Measurements from ENCODE around the gene INTS11.

Gene INTS11

DNA sequence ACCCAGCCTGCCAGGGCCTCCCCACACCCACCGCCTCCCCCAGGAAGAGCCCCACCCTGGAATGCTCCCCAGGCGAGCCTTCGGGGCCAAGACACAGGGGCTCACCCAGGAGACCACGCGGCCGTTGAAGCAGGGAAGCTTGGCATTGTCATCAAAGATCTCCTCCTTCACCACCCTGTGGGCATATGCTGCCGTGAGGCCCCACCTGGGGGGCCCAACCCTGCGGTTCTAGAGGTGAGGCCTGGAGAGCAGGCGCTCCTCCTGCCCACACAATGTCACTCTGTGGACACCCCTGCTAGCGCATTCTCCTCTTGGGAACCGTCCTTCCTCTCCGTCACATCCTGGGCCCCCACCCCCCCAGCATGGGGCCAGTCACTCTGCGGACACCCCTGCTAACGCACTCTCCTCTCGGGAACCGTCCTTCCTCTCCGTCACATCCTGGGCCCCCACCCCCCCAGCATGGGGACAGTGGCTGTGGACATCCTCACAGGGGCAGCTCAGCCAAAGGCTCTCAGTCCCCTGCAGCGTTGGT lies 18.2 kb upstream of the INTS11 start:
- no peak for FAIRE-seq

DNA sequence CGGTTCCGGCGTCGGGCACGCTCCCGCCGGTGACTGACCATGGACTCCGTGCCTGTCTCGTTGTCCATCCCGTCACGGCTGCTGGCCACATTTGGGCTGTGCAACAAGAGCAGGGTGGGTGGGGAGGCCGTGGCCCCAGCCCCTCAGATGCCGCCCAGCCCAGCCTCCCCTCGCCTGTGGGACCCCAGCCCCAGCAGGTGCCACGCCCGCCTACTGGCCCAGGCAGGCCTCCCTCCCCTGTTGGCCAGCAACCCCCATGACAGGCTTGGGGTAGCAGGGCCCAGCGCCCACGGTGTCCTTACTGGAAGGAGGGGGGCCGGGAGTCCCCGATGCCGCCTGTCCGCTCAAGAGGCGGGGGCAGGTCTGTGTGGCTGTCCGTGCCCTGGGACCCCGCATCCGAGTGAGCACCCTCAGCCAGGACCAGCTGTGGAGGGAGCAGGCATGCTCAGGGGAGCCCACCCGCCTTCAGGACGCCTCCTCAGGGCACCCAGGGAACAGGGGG lies 17.7 kb upstream of the INTS11 start:
- no peak for FAIRE-seq

DNA sequence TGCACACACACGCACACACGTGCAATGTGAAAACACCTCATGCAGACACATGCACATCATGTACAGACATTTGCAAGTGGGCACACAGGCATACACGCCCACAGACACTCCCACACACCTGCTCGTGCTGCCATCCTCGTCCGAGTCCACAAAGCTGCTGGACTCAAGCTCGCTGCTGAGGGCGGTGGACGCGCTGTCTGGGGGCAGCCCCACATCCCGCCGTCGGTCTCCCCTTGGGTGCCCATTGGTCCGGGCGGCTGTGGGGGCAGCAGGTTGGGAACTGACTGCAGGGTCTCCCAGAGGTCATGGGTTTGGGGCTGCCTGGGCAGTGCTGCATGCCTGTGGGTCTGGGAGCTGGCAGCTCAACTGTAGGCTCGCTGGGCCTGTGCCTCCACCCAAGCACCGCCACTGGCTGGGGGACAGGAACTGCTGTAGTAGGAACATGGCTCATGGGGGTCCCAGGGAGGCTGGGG lies 17.1 kb upstream of the INTS11 start:
- no peak for FAIRE-seq

DNA sequence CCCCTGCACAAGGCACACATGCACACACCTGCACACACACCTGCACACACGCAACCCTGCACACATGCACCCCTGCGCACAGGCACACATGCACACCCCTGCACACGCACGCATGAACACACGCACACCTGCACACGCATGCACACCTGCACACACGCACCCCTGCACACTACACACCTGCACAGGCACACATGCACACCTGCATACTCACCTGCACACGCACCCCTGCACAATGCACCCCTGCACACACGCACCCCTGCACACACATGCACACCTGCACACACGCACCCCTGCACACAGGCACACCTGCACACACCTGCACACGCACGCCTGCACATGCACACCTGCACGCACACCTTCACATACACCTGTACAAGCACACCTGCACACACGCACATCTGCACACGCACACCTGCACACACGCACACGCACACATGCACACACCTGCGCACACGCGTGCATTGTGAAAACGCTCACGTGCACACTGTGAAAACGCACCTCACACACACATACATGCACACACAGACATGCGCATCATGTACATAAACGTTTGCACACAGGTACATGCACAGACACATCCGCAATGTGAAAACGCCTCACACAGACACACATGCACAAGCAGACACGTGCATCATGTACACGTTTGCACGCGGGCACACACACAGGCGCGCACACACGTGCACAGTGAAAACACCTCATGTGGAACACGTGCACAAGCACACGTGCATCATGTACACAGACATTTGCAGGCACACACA lies 16.5 kb upstream of the INTS11 start:
- FAIRE-seq = no peak

DNA sequence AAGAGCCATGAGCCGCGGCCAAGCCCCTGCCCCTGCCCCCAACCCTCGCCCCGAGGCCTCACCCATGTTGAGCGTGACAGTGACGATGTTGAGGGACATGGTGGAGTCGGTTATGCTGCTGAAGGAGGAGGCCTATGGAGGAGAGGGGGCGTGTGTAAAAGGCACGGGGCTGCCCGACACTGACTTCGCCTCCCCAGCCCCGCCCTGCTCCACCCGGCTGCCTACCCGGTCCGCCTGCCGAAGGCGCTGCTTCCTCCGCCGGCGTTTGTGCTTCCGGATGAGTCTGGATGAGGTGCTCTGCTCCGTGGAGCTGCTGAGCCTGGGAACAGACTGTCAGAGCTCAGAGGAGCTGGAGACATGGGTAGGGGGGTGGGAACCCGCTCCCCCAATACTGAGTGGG lies 15.7 kb upstream of the INTS11 start:
- no peak for FAIRE-seq

DNA sequence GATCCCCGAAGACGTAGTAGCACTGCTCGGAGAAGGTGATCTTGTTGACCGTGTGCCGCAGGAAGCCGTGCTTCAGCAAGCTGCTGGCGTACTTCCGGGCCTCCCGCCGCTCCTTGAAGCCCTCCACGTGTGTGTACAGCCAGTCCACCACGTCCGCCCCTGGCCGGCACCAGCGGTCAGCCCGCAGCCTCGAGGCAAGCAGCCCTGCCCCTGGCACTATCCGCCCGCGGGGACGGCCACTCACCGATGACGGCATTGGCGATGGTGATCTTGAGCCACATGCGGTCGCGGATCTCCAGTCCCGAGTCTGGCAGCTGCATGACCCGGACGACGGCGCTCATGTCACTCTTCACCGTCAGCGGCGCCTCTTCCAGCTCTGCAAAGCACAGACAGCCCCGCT lies 13.8 kb upstream of the INTS11 start:
- FAIRE-seq = no peak

DNA sequence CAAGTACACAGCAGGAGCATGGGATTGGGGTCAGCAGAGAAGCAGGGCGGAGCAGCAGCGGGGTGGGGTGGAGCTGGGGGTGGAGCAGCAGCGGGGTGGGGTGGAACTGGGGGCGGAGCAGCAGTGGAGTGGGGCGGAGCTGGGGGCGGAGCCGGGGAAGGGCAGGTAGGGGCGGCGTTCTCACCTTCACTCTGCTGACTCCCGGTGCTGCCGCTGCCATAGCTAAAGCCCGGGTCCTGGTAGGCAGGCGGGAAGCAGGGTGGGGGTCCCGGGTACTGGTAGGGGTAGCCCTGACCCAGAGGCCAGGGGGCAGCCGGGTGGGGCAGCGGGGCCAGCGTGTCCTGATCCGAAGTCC lies 13.3 kb upstream of the INTS11 start:
- FAIRE-seq = no peak

DNA sequence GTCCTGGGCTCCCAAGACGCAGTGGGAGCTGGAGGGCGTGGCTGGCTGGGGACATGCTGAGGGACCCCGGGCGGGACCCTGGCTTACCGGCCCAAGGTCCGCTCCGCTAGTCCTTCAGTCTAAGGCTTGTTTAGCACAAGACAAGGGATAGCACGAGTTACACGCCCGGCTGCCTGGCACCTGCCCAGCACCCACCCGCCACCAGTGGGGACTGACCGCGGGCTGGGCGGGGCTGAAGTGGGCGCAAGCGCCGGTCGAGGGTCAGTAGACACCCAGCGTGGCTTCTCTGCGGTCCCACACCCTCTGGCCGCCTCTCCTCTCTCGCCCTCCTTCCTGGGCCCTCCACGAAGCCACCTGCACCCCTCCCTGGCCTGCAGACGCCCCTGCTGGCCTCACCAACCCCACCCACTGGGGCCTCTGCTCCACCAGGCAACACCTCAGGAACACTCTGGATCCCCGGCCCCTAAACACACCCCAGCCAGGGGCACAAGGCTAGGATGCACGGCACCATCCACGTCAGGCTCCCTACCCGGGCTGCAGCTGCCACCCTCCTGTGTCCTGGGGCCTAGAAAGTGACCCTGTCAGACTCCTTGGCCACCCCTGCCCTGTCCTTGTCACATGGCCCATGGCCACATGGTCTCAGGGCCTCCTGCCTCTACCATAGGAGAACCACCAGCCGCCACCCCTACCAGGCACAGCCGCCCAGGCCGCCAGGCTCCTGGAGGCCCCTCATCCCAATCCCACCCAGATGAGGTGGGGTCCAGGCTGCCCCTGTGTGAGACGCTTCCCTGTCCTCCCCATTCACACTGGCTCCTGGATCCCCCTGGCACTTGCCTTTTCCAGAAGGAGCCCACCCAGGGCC lies 12.7 kb upstream of the INTS11 start:
- FAIRE-seq = no peak

DNA sequence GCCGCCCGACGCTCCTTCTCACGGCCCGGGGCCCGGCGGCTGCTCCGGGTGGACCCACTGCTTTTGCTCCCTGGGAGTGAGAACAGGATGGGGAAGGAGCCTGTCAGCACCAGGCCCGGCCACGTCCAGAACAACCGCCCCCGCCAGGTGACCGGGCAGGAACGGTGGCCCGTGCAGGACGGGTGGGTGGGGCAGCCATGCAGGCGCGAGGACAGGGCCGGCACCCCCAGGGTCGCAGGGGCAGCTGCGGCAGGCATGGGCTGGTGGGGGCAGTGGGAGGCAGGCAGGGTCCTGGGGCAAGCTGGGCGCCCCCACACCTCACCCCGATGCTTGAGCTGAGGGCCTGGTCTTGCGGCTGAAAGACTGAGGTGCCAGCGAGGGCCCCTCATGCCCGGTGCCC lies 12.0 kb upstream of the INTS11 start:
- no peak for FAIRE-seq

DNA sequence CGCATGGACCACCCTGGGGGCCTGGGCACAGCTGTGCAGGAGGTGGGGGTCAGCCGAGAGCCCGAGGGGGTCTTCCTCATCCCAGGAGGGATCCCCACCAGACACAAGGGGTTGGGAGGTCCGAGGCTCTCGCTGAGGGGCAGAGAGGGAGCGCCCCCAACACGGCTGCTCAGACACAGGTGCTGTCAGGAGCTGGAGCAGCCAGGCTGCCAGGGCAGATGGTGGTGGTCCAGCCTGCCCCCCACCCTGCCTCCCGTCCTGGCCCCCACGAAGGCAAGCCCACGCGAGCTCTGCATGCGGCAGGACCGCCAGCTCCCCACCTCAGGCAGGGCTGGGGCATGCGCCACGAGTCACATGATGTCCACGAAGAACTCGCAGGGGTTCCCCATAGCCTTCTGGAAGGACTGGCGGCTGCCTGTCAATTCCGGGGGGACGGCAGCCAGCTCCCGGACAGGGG lies 11.4 kb upstream of the INTS11 start:
- FAIRE-seq = no peak

DNA sequence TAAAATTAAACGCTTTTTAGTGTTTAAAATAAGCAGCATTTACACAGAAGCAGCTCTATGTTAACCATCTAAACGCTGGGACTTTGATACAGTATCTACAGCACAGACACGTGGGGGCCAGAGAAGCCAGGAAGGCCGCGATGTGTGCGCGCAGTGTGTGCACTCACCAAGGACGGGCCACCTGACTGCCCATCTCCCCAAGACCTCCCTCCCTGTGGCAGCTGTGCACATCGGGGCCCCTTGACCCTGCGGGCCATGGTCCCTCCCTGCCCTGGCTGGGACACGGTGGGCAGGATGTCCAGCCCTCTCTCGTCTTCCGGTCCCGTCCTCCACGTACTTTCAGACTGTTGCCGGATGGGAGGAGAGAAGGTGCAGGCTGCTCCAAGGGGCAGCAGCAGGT lies 10.8 kb upstream of the INTS11 start:
- FAIRE-seq = no peak

DNA sequence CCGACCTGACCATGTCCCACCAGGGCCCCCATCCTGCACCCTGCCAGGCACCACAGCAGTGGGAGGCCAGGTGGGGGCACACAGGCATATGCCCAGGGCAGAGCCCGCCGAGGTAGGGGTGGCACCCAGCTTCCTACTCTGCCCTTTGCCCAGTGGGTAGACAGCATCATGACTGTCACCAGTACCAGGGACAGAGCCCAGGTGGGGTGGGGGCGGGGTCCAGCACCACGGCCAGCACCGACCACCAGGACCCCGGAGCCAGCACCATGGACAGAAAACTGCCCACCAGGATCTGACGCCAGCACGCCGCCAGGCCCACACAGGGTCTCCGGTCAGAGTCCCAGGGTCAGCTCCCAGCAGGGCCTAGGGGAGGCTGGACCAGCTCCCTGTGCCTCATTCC lies 10.4 kb upstream of the INTS11 start:
- no peak for FAIRE-seq

DNA sequence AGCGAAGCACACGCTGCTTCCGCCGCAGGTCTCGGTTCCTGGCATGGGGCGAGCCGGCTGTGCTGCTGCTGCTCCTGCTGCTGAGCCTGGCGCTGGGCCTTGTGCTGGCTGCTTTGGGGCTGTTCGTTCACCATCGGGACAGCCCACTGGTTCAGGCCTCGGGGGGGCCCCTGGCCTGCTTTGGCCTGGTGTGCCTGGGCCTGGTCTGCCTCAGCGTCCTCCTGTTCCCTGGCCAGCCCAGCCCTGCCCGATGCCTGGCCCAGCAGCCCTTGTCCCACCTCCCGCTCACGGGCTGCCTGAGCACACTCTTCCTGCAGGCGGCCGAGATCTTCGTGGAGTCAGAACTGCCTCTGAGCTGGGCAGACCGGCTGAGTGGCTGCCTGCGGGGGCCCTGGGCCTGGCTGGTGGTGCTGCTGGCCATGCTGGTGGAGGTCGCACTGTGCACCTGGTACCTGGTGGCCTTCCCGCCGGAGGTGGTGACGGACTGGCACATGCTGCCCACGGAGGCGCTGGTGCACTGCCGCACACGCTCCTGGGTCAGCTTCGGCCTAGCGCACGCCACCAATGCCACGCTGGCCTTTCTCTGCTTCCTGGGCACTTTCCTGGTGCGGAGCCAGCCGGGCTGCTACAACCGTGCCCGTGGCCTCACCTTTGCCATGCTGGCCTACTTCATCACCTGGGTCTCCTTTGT lies 9.2 kb upstream of the INTS11 start:
- FAIRE-seq = no peak

DNA sequence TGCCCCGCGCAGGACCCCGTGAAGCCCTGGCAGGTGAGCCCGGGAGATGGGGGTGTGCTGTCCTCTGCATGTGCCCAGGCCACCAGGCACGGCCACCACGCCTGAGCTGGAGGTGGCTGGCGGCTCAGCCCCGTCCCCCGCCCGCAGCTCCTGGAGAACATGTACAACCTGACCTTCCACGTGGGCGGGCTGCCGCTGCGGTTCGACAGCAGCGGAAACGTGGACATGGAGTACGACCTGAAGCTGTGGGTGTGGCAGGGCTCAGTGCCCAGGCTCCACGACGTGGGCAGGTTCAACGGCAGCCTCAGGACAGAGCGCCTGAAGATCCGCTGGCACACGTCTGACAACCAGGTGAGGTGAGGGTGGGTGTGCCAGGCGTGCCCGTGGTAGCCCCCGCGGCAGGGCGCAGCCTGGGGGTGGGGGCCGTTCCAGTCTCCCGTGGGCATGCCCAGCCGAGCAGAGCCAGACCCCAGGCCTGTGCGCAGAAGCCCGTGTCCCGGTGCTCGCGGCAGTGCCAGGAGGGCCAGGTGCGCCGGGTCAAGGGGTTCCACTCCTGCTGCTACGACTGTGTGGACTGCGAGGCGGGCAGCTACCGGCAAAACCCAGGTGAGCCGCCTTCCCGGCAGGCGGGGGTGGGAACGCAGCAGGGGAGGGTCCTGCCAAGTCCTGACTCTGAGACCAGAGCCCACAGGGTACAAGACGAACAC lies 8.5 kb upstream of the INTS11 start:
- FAIRE-seq = no peak

DNA sequence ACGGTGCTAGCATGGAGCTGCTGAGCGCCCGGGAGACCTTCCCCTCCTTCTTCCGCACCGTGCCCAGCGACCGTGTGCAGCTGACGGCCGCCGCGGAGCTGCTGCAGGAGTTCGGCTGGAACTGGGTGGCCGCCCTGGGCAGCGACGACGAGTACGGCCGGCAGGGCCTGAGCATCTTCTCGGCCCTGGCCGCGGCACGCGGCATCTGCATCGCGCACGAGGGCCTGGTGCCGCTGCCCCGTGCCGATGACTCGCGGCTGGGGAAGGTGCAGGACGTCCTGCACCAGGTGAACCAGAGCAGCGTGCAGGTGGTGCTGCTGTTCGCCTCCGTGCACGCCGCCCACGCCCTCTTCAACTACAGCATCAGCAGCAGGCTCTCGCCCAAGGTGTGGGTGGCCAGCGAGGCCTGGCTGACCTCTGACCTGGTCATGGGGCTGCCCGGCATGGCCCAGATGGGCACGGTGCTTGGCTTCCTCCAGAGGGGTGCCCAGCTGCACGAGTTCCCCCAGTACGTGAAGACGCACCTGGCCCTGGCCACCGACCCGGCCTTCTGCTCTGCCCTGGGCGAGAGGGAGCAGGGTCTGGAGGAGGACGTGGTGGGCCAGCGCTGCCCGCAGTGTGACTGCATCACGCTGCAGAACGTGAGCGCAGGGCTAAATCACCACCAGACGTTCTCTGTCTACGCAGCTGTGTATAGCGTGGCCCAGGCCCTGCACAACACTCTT lies 7.7 kb upstream of the INTS11 start:
- FAIRE-seq = no peak

DNA sequence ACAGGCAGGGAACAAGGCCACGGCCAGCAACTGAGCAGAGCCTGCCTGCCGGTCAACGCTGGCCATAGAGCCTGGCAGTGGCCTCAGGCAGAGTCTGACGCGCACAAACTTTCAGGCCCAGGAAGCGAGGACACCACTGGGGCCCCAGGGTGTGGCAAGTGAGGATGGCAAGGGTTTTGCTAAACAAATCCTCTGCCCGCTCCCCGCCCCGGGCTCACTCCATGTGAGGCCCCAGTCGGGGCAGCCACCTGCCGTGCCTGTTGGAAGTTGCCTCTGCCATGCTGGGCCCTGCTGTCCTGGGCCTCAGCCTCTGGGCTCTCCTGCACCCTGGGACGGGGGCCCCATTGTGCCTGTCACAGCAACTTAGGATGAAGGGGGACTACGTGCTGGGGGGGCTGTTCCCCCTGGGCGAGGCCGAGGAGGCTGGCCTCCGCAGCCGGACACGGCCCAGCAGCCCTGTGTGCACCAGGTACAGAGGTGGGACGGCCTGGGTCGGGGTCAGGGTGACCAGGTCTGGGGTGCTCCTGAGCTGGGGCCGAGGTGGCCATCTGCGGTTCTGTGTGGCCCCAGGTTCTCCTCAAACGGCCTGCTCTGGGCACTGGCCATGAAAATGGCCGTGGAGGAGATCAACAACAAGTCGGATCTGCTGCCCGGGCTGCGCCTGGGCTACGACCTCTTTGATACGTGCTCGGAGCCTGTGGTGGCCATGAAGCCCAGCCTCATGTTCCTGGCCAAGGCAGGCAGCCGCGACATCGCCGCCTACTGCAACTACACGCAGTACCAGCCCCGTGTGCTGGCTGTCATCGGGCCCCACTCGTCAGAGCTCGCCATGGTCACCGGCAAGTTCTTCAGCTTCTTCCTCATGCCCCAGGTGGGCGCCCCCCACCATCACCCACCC lies 6.9 kb upstream of the INTS11 start, which contains the start of gene TAS1R3:
Gene TAS1R3 (plus strand): TSS at position 213 of the 898 bp plus-strand sequence. CDS start 66 bp downstream, at position 279.
- FAIRE-seq = no peak

DNA sequence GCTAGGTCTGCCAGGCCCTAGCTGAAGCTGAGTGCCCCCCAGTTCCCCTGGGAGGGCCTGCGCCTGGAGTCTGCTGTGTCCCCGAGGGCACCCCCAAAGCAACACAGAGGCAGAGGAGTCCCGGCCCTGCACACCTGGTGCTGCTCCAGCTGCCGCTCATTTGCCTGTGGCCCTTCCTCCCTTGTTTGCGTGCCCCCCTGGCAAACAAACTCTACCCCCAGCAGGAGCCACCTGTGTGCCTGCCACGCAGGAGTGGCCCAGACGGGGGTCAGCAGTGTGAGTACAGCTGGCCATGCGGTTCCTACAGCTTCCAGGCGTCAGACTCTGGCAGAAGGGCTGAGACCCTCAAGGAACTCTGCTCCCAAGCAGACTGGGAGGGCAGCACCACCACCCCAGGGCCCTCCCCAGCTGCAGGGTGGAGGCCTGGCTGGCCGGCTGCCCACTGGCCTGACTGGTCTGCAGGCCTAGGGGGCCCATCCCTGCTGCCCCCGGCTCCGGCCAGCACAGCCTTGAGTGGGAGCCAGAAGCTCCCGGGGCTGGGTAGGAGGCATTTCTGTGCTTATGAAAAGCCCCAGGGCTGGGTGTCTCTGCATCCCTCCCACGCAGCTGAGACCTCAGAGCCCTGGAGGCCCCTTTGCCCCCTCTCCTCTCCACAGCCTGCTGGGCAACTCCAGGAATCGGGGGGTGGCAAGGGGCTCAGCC lies 6.1 kb upstream of the INTS11 start:
- no peak for FAIRE-seq

DNA sequence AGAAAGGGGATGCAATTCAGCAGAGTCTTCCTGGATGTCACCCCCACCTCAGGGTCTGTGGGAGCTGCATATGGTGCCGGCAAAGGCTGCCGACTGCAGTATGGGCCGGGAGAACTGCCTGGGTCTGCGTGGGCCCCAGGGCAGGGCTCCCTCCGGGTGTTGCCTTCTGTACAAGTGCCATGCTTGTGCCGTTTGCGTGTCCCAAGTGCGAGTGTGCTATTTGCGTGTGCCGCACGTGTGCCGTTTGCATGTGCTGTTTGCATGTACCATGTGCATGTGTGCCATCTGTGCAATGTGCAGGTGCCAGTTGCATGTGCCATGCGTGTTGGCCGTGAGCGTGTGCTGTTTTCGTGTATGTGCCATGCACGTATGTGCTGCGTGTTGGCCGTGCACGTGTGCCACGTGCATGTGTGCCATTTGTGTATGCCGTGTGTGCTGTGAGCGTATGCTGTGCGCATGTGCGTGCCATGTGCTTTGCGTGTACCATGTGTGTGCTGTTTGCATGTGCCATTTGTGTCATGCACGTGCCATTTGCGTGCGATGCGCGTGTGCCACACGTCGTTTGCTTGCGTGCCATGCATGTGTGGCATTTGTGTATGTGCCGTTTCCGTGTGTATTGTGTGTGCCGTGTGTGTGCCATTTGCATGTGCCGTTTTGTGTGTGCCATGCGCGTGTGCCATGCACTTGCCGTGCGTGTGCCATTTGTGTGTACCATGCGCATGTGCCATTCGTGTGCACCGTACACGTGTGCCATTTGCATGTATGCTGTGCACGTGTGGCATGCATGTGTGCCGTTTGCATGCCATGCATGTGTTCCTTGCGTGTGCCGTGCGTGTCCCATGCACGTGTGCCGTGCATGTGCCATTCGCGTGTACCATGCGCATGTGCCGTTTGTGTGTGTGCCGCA lies 5.1 kb upstream of the INTS11 start:
- no peak for FAIRE-seq

DNA sequence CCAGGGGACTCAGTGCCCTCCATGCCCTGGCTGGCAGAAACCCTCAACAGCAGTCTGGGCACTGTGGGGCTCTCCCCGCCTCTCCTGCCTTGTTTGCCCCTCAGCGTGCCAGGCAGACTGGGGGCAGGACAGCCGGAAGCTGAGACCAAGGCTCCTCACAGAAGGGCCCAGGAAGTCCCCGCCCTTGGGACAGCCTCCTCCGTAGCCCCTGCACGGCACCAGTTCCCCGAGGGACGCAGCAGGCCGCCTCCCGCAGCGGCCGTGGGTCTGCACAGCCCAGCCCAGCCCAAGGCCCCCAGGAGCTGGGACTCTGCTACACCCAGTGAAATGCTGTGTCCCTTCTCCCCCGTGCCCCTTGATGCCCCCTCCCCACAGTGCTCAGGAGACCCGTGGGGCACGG lies 3.8 kb upstream of the INTS11 start:
- FAIRE-seq = no peak

Measured in A204.1 (cell line).